ENCODE measurements around the gene CX3CR1. TPM values are rescaled to one million over a fixed set of nuclear protein-coding genes. Genes with fewer than 3 reads are reported as not detected.
"Not testable (repeated sequence)": the region's sequence is repeated elsewhere in the genome, so short reads cannot be mapped to it uniquely, and the experiment has no call there.

CX3CR1 gene
- total RNA-seq, 4 donors from 2014 or later: 0.19 to 0.63 TPM; not detected in 2

DNA sequence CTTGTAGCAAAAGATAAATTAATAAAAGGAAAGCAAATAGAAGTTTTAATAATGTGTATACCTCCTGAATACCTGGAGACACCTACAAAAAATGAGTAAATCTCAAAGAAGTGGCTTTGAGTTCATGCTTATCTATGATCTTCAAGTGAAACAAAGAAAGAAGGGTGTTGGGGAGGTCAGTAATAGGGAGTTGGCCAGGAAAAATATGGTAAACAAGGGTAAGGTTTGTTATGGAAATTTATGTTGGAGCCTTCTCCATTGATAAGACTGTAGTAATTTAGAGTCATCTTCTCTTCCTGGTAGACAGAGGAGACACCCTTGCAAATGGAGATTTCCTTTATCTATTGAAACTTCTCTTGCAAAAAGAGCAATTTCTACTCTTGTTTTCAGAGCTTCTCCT lies 43.1 kb upstream of the CX3CR1 start:
- no peak for DNase-seq (ENCODE audit: low spot score)
- TF ChIP-seq, protein P1, sequence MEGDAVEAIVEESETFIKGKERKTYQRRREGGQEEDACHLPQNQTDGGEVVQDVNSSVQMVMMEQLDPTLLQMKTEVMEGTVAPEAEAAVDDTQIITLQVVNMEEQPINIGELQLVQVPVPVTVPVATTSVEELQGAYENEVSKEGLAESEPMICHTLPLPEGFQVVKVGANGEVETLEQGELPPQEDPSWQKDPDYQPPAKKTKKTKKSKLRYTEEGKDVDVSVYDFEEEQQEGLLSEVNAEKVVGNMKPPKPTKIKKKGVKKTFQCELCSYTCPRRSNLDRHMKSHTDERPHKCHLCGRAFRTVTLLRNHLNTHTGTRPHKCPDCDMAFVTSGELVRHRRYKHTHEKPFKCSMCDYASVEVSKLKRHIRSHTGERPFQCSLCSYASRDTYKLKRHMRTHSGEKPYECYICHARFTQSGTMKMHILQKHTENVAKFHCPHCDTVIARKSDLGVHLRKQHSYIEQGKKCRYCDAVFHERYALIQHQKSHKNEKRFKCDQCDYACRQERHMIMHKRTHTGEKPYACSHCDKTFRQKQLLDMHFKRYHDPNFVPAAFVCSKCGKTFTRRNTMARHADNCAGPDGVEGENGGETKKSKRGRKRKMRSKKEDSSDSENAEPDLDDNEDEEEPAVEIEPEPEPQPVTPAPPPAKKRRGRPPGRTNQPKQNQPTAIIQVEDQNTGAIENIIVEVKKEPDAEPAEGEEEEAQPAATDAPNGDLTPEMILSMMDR (IDR thresholded peaks at IDR 0.05): no peak
- ATAC-seq (ENCODE audit: low FRiP score): no peak

DNA sequence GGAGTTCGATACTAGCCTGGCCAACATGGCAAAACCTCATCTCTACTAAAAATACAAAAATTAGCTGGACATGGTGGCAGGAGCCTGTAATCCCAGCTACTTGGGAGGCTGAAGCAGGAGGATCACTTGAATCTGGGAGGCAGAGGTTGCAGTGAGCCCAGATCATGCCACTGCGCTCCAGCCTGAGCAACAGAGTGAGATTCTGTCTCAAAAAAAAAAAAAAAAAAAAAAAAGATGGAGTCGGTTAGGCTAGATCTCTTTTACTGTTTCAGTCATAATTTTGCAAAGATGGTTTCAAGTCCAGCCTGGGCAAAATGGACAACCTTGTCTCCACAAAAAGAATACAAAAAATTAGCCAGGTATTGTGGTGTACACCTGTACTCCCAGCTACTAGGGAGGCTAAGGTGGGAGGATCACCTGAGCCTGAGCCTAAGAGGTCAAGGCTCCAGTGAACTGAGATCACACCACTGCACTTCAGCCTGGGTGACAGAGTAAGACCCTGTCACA lies 42.4 kb upstream of the CX3CR1 start:
- not testable (repeated sequence) for ATAC-seq (ENCODE audit: low FRiP score); DNase-seq (ENCODE audit: low spot score)

DNA sequence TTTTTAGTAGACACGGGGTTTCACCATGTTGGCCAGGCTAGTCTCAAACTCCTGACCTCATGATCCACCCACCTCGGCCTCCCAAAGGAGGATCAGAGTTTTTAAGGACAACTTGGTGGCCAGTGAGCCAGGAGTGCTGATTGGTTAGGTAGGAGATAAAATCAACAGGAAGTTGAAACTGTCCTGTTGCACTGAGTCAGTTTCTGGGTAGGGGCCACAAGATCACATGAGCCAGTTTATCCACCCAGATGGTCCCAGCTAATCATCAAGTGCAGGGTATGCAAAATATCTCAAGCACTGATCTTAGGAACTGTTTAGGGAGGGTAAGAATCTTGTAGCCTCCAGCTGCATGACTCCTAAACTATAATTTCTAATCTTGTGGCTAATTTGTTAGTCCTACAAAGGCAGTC lies 41.7 kb upstream of the CX3CR1 start:
- DNase-seq (ENCODE audit: low spot score); ATAC-seq (ENCODE audit: low FRiP score): not testable (repeated sequence)

DNA sequence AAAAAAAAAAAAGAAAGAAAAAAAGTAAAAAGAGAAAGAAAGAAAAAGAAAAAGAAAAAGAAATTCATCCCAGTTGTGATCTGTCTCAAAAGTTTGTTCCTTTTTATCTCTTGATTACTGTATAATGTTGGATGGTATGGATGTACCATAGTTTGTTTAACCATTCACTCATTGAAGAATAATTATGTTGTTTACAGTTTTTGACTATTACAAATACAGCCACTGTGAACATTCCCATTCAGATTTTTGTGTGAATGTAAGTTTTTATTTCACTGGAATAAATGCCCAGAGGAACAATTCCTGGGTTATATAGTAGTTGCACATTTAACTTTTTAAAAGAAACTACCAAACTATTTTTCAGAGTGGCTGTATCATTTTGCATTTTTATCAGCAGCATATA lies 39.4 kb upstream of the CX3CR1 start:
- TF ChIP-seq, protein P1 (IDR thresholded peaks at IDR 0.05): no peak
- no peak for DNase-seq (ENCODE audit: low spot score)
- ATAC-seq (ENCODE audit: low FRiP score): no peak

DNA sequence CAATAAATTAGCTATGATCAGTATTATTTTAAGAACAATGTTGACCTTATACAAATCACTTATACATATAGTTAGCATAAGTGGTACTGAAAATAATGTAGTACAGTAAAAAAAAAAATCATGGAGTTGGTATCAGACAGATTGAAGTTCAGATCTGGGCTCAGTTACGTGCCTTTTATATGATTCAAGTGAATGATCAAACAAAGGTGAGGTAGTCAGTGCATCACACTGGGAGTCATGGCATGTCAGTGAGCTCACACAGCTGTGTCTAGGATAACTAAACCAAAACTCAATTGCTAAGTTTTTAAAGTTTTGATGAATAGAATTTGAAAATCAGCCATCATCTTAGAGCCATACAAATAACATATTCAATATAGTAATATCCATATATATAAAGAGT lies 38.5 kb upstream of the CX3CR1 start:
- ATAC-seq (ENCODE audit: low FRiP score): no peak
- TF ChIP-seq, protein P1 (IDR thresholded peaks at IDR 0.05): no peak
- DNase-seq (ENCODE audit: low spot score): no peak

DNA sequence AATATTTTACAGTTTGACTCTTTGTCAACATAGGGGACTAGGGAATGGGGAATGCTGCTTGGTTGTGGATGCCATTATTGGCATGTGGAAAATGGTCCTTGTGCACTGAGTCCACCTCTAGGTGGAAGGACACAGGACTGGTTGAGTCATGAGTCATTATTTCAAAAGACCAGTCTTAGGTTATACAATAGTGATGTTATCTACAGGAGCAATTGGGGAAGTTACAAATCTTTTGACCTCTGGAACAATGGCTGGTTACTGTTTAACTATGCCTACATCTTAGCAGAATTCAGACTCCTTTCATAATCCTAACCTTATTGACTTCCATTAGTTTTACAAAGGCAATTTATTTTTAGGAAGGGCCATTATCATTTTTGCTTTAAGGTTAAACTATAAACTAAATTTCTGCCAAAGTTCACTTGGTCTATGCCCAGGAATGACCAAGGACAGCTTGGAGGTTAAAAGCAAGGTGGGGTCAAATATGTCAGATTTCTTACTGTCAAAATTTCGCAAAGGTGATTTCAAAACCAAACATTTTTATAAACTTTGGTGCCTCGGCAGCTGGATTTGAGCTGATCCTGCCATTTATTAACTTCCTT lies 37.8 kb upstream of the CX3CR1 start:
- ATAC-seq (ENCODE audit: low FRiP score): no peak
- TF ChIP-seq, protein P1 (IDR thresholded peaks at IDR 0.05): no peak
- DNase-seq (ENCODE audit: low spot score): no peak

DNA sequence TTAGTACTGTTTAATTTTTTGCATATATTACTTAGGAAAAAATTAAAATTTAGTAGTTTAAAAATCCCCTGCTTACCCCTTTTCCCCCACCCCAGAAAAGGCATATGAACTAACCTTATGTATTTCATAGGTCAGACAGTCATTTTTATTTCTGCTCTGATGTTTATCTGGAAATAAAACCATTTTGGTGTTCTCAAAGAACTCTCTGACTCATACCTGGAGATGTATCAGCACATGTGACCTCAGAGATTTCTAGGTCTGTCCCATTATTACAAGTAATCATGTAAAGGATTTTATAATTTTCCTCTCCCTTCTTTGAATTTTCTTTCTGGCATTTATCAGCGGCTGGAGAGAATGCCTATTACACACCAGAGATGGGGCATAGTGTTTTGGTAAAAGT lies 35.6 kb upstream of the CX3CR1 start:
- ATAC-seq (ENCODE audit: low FRiP score) (no peak), DNase-seq (ENCODE audit: low spot score) (no peak)
- TF ChIP-seq, protein P1 (IDR thresholded peaks at IDR 0.05): no peak

DNA sequence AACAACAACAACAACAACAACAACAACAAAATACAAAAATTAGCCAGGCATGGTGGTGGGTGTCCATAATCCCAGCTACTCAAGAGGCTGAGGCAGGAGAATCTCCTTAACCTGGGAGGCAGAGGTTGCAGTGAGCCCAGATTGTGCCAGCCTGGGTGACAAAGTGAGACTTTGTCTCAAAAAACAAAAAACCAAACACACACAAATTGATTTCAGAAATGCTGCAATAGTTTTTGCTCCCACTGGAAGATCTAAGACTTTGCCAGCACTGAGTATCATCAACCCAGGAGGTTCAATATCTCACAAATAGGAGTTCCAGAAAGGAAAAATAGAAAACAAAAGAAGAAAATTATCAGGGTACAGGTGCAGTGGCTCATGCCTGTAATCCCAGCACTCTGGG lies 33.5 kb upstream of the CX3CR1 start:
- DNase-seq (ENCODE audit: low spot score): no peak
- ATAC-seq (ENCODE audit: low FRiP score): no peak
- TF ChIP-seq, protein P1 (IDR thresholded peaks at IDR 0.05): no peak
